Neural cell (in vitro differentiated cells): ENCODE data around the gene ANKRD28.
"Not testable (repeated sequence)": the region's sequence is repeated elsewhere in the genome, so short reads cannot be mapped to it uniquely, and the experiment has no call there.

Source experiments
- EZH2 ChIP-seq: fragments of 200-600, 300-800 bp; shearing (Covaris generic), sonication (generic); IDR thresholded peaks from 2 replicates; pipeline ENCODE4 v1.6.1; 2014; ENCODE audit warnings: antibody characterized with exemption, low read length, borderline replicate concordance, mild to moderate bottlenecking; ENCODE audit not compliant: insufficient read depth, poor library complexity, severe bottlenecking
- MXI1 ChIP-seq: fragments of 450-650 bp; conservative IDR thresholded peaks from 2 replicates; pipeline ENCODE4 v1.6.1; 2014; ENCODE audit warnings: antibody characterized with exemption, mild to moderate bottlenecking; ENCODE audit not compliant: poor library complexity, severe bottlenecking
- SMC3 ChIP-seq: fragments of 450-650 bp; conservative IDR thresholded peaks from 2 replicates; pipeline ENCODE4 v1.6.1; 2014; ENCODE audit warnings: antibody characterized with exemption, mild to moderate bottlenecking, moderate library complexity; ENCODE audit not compliant: poor library complexity
- TF ChIP-seq, protein P1 (sequence below): IDR thresholded peaks from 2 replicates; pipeline ENCODE4 v1.6.1; 2012; ENCODE audit warnings: borderline replicate concordance
- TF ChIP-seq, protein P2 (sequence below): fragments of 450-650 bp; IDR thresholded peaks from 2 replicates; pipeline ENCODE4 v1.5.1; 2014; ENCODE audit warnings: antibody characterized with exemption, mild to moderate bottlenecking, moderate library complexity; ENCODE audit not compliant: poor library complexity, severe bottlenecking

DNA sequence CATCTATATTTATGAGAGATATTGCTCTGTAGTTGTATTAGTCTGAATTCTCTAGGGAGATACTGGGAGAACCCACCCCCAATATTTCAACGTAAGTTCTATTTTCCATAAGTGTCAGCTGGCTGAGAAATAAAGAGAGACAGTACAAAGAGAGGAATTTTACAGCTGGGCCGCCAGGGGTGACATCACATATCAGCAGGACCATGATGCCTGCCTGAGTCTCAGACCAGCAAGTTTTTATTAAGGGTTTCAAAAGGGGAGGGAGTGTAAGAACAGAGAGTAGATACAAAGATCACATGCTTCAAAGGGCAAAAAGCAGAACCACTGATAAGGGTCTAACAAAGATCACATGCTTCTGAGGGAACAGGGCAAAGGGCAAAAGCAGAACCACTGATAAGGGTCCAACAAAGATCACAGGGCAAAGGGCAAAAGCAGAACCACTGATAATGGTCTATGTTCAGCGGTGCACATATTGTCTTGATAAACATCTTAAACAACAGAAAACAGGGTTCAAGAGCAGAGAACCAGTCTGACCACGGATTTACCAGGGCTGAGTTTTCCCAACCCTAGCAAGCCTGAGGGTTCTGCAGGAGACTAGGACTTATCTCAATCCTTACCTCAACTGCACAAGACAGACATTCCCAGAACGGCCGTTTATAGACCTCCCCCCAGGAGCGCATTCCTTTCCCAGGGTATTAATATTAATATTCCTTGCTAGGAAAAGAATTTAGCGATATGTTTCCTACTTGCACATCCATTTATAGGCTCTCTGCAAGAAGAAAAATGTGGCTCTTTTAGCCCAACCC lies 177.9 kb downstream of the ANKRD28 start:
- TF ChIP-seq, protein P1, sequence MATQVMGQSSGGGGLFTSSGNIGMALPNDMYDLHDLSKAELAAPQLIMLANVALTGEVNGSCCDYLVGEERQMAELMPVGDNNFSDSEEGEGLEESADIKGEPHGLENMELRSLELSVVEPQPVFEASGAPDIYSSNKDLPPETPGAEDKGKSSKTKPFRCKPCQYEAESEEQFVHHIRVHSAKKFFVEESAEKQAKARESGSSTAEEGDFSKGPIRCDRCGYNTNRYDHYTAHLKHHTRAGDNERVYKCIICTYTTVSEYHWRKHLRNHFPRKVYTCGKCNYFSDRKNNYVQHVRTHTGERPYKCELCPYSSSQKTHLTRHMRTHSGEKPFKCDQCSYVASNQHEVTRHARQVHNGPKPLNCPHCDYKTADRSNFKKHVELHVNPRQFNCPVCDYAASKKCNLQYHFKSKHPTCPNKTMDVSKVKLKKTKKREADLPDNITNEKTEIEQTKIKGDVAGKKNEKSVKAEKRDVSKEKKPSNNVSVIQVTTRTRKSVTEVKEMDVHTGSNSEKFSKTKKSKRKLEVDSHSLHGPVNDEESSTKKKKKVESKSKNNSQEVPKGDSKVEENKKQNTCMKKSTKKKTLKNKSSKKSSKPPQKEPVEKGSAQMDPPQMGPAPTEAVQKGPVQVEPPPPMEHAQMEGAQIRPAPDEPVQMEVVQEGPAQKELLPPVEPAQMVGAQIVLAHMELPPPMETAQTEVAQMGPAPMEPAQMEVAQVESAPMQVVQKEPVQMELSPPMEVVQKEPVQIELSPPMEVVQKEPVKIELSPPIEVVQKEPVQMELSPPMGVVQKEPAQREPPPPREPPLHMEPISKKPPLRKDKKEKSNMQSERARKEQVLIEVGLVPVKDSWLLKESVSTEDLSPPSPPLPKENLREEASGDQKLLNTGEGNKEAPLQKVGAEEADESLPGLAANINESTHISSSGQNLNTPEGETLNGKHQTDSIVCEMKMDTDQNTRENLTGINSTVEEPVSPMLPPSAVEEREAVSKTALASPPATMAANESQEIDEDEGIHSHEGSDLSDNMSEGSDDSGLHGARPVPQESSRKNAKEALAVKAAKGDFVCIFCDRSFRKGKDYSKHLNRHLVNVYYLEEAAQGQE, result not testable (repeated sequence)
- TF ChIP-seq, protein P2, sequence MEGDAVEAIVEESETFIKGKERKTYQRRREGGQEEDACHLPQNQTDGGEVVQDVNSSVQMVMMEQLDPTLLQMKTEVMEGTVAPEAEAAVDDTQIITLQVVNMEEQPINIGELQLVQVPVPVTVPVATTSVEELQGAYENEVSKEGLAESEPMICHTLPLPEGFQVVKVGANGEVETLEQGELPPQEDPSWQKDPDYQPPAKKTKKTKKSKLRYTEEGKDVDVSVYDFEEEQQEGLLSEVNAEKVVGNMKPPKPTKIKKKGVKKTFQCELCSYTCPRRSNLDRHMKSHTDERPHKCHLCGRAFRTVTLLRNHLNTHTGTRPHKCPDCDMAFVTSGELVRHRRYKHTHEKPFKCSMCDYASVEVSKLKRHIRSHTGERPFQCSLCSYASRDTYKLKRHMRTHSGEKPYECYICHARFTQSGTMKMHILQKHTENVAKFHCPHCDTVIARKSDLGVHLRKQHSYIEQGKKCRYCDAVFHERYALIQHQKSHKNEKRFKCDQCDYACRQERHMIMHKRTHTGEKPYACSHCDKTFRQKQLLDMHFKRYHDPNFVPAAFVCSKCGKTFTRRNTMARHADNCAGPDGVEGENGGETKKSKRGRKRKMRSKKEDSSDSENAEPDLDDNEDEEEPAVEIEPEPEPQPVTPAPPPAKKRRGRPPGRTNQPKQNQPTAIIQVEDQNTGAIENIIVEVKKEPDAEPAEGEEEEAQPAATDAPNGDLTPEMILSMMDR, result not testable (repeated sequence)
- TF ChIP-seq EZH2, MXI1, SMC3: not testable (repeated sequence)
